ENCODE results near the gene GRAMD1B.
A peak's percentile ranks its signal among the peaks of the same experiment; 100 is the strongest.

Gene GRAMD1B

GRCh38 chr11:123594921-123595320 lies 164.9 kb downstream of the GRAMD1B start:
- no peak for DNase-seq

- DNase-seq, result no peak
These were observed 167.8 kb downstream of the GRAMD1B start for GRCh38 chr11:123597859-123598258.

- no peak for DNase-seq
These were observed 171.1 kb downstream of the GRAMD1B start for GRCh38 chr11:123601136-123601535.

DNA sequence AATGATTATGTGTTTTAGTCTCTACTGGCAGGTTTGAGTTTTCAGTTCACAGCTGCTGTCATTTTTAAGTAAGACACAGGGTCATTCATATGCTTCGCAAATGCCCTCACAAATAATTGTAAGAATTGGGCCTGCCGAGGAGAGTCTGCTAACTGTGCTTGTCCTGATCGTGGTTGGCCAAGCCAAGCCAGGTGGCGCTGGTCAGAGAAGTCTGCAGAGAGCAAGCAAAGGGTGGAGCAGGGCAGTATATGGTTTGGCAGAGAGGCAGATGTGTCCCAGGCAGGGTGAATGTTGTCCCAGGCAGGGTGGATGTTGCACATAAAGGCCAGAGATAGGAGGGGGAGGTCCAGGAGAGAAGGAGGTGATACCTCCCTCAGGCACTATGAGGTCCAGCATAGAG lies 171.7 kb downstream of the GRAMD1B start:
- no peak for DNase-seq

GRCh38 chr11:123603666-123604065 lies 173.6 kb downstream of the GRAMD1B start:
- no peak for DNase-seq

DNA sequence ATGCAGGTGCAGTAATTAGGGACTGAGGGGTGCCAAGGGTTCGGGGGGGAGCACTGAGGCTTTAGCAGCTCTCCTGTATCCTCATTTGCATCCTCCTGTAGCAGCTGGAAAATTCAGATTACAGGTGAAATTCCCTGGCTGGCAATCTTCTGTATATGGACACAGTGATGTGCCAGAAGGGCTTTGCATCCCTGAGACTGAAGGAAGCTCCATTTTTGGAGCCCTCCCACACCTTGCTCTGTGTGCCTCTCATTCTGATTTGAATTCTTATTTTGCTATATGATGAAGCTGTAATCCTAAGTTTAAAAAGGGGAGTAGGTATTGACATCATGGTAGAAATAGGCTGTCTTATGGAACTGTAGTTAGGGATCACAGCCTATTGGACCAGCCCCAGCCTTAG lies 177.7 kb downstream of the GRAMD1B start:
- DNase-seq, result no peak

- no peak for DNase-seq
These were observed 178.3 kb downstream of the GRAMD1B start for GRCh38 chr11:123608371-123608770.

DNA sequence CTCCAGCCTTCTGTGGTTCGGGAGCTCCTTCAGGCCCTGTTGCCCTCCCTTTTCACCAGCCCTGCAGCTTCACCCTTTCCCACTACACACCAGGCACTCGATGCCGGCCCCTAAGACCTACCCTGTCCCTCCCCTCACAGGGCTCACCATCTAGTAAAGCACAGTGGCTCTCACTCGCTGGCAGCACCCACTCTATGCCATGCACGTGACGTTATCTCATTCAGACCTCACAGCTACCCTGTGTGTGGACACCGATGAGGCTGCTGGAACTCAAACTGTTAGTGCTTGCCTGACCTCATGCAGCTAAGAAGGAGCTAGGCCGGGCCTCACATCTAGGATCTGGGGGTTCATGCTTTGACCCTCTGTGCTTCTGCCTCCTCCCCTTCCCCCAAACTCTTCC lies 178.9 kb downstream of the GRAMD1B start:
- DNase-seq, result no peak

DNA sequence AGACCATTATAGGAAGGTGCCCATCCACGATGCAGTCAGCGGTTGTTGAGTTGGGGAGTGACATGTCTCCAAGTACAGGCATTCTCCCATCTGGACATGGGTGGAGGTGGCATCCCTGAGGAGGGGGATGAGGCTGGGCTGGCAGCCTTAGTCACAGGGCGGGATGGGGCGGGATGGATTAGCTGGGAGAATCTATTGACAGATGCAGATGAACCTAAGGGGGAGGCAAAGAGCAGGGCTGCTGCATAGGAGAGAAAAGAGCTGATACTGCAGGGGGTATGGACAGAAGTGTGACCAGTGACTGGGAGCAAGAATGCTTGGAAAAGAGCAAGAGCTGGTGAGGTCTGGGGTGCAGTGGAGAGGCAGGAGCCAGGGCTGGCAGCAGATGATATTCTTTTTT lies 181.6 kb downstream of the GRAMD1B start:
- no peak for DNase-seq

GRCh38 chr11:123616505-123617198 lies 186.6 kb downstream of the GRAMD1B start:
- DNase-seq, result peak; percentile 23

DNA sequence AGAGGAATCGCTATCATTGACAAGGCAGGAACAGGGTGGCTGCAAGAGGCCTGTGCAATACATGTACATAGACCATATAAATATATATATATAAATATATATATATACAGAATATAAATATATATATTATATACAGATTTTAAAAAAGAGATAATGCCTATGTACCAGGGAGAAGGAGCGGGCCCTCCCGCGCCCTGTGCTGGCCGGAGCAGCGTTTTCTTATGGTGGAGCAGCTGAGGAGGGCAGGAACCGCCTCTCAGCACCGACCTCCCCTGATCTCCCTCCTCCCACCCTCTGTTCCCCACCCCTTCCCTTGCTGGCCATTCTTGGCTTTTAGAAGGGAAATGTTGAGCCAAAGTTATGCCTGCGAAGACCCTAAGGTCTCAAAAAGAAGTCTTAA lies 192.5 kb downstream of the GRAMD1B start:
- no peak for DNase-seq

- DNase-seq, result no peak
These were observed 194.9 kb downstream of the GRAMD1B start for GRCh38 chr11:123624974-123625373.

DNA sequence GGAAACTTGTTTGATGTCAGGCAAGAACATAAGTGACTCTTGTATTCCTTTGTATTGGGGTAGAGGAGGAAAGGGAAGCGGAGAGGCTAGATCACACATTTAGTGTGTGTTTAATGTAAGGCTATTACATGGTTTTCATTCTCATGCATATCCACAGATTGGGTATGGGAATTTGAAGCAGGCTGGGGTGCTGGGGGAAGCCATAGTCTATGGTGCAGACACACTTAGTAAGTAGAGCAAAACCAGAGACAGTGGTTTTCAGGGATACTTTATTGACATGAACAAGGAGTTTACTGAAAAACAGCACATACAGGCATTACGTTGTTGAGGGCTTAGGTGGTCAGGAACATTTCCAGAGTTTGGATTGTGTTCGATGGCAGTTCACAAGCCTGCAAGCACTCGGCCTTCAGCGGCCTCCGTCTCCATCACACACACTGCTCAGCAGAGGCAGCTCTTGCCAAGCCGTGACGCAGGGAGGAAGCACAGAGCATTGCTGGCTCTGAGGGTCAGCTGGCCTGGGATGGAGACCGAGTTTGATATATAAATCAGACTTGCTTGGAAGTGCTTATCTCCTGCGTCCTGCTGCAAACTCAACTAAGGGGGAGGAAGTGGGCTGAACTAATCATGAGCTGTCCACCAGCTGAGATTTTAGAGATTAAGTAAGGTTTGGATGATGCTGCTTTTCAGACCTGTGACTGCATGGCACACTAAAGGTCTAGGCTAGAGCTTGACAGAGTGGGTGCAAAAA lies 199.0 kb downstream of the GRAMD1B start:
- DNase-seq, result no peak

DNA sequence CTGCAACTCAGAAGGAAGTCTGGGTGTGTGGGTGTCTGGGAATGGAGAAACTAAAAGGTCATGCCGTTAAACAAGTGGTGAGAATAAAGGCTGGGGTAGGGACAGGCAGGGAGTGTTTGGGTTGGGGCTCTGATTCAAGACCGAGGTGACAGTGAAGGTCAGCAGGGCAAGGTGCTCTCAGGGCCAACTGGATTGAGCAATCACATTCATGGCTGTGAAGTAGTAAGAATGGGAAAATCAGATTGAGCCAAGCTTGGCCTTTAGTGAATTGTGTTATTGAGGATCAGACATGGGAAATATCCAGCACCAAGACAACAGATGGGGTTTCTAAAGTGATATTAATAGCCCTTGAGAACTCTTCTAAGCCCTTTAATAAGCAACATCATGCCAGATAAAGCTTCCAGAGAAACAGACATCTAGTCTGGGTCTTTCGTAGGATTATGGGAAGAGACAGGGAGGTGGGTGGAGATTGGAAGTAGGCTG lies 200.1 kb downstream of the GRAMD1B start:
- no peak for DNase-seq

- no peak for DNase-seq
These were observed 210.0 kb downstream of the GRAMD1B start for GRCh38 chr11:123640029-123640428.

DNA sequence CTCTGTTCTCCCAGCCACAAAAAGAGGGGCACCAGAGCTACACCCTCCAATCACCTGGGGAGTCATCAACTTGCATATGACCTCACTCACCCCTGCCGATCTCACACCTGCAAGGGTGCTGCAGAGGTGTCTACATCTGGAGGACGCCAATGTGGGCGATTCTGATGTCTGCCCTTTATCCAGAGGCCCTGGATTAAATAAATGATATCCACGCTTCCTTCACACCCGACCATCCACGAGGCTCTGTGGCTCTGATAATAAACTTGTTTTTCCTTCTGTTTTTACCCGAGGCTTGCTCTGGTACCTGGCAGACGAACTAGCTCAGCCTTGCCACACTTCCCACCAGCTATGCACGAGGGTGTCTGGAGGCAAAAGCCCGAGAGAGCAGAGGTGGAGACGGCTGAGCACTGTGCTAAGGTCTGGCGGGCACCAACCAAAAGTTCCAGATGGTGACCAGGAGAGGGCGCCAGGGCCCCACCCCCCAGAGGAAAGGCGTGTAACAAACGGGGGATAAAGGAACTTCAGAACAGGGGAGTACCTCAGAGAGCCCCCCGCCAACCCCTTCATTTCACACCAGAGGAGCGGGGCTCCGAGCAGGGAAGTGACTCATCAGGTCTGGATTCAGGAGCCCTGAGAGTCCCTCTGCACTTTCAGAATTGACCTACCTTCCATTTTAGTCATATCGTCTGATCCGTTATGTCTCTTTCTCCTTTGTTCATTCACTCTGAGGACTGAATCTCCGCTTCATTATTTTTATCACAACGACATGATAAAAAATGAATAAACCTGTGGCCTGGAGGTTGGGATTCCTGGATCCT lies 210.8 kb downstream of the GRAMD1B start:
- no peak for DNase-seq

DNA sequence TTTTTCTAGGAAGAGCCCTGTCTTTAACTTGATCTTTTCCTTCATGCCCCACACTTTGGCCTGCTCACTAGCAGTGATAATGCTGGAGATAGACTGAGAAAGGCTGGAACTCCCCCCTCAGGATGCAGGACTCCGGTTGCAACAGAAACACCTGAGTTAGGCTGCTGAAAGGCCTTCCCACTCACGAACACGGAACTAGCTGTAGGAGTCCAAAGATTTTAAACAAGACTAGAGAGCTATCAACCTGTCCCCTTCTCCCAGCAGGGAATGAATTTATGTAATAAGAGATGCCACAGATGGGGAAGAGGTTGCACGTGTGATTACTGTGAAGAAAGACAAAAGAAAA lies 211.4 kb downstream of the GRAMD1B start:
- no peak for DNase-seq

GRCh38 chr11:123642435-123642834 lies 212.4 kb downstream of the GRAMD1B start:
- DNase-seq, result no peak

DNA sequence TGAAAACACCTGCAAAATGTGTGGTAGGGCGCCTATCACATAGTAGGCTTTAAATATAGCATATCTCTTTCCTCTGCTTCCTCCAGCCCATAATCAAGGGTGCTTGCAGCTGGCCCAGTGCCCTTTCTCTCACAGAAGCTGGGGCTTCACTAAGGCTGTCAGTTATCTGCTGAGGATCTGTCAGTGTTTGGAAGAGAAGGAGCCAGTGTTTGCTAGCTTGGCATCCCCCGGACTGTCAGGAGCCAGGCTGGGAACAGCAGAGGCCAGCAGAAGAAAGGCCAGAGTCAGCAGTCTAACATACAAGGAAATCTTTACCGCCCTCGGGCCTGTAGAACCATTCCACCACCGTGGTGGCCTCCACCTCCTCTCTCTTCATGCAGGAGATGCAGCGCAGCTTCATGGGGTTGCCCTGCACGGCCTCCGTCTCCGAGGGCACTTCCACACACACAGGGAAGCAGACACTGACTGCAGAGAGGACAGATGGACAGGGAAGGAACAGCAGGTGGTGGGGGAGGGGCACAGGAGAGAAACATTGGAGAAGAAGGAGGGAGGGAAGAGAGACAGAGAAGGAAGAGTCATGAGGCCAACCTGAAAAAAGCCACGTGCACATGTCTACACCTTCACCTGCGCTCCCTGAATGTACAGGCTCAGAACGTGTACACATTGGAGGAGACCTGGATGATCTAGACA lies 215.4 kb downstream of the GRAMD1B start:
- no peak for DNase-seq

- DNase-seq, result no peak
These were observed 220.8 kb downstream of the GRAMD1B start for GRCh38 chr11:123650901-123651300.

GRCh38 chr11:123652599-123652998 lies 222.5 kb downstream of the GRAMD1B start:
- no peak for DNase-seq

DNA sequence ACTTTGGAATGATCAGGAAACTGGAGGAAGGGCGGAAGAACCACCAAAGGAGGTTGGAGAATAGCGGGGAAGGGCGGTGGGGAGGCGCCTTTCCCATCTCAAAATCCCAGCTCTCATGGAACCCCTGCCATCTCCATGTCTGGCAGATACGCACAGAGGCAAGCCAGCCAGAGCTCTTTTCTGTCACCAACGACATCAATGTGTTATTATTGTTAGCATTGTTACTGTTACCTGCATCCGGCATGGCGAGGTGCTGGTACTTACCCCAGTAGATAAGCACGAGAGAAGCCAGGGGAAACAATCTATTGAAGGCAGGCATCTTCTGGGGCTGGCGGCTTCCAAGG lies 223.4 kb downstream of the GRAMD1B start:
- DNase-seq, result no peak

Measured in NCI-H1694 (cell line).